Breast epithelium (tissue), 3 donors: Measurements from ENCODE around the gene IFNA4.

Experiments used
- POLR2A ChIP-seq: fragments of 450-650 bp; IDR thresholded peaks from one replicate; pipeline ENCODE4 v1.6.1; 2016; ENCODE audit warnings: antibody characterized with exemption, mild to moderate bottlenecking, moderate library complexity
- POLR2AphosphoS5 ChIP-seq, 3 donors: sonication (generic); formaldehyde crosslinking; IDR thresholded peaks; one replicate each; pipeline ENCODE4 v1.6.1; 2017; ENCODE audit warnings: antibody characterized with exemption in 3 of 3
- TF ChIP-seq, protein P1 (sequence below), 3 donors: fragments of 450-650 bp; IDR thresholded peaks; one replicate each; pipeline ENCODE4 v1.5.1; 2016 to 2017; ENCODE audit warnings: antibody characterized with exemption in 3 of 3, mild to moderate bottlenecking in 3 of 3, moderate library complexity in 3 of 3

GRCh38 chr9:21155501-21155900 is 31.9 kb downstream of the IFNA4 start:
- no peak for TF ChIP-seq POLR2A
- TF ChIP-seq, protein P1, sequence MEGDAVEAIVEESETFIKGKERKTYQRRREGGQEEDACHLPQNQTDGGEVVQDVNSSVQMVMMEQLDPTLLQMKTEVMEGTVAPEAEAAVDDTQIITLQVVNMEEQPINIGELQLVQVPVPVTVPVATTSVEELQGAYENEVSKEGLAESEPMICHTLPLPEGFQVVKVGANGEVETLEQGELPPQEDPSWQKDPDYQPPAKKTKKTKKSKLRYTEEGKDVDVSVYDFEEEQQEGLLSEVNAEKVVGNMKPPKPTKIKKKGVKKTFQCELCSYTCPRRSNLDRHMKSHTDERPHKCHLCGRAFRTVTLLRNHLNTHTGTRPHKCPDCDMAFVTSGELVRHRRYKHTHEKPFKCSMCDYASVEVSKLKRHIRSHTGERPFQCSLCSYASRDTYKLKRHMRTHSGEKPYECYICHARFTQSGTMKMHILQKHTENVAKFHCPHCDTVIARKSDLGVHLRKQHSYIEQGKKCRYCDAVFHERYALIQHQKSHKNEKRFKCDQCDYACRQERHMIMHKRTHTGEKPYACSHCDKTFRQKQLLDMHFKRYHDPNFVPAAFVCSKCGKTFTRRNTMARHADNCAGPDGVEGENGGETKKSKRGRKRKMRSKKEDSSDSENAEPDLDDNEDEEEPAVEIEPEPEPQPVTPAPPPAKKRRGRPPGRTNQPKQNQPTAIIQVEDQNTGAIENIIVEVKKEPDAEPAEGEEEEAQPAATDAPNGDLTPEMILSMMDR (IDR thresholded peaks at IDR 0.05): no peak
- TF ChIP-seq POLR2AphosphoS5 (IDR thresholded peaks at IDR 0.05): no peak
